Amygdala (tissue), 56 donors: ENCODE measurements around the gene UXS1.
A peak's percentile ranks its signal among the peaks of the same experiment; 100 is the strongest.

ENCODE experiments used
- DNase-seq, 56 donors: peaks; one replicate each; lab custom pipeline; 2025; lab: John Stamatoyannopoulos, UW

The UXS1 gene

DNA sequence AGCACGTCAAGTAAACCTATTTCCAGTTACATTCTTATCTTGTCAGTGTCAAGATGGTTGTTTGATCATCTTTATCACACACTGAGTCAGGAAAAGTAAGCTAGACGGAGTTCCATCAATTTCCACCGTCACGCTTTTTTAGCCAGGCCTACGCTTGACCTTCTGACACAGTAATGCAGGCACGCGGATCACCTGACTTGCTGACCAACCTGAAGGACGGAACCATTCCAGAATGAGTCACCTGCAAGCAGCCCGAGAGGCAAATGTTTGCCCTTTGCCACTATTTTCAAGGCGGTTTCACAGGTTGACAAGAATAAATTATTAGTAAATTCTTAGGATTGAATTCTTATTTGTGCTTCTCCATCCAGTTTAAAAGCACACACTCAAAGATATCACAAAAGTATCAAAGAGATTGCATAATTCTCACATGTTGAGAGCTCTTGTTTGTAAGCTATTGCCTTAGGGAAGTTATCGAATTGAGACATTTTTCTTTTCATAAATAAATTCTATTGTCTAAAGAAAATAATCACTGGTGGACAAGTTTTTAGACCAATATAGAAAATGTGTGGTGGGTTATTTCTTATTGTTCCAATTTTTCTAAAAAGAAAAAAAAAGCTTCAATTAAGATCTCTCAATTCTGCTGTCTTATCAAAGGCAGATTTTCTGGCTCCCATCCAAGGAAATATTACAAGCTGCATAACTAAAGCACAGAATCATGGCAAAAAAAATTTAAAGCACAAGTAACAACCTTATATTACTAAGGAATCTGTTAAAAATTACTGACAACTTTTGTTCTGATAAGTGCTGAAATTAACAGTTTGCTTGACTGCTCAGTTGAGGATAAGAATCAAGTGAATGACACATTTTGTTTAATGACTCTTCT is 31.9 kb downstream of the UXS1 start:
- DNase-seq = no peak

DNA sequence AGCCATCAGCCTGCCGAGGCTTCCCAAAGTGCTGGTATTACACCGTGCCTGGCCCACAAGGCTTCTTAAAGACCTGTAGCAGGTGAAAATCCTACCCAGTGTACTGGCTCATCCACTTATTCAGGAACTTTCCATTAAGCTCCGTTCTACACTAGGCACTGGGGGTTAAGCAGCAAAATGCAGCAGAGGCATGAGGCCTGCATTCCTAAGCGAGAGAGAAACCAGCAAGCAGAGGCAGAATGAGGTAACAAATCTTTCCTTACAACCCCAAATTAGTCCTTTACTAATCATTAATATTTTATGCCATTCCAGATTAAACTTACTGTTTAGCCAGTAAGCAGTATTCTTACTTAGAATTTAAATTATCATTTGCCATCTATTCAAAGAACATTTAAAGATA is 32.8 kb downstream of the UXS1 start:
- no peak for DNase-seq

DNA sequence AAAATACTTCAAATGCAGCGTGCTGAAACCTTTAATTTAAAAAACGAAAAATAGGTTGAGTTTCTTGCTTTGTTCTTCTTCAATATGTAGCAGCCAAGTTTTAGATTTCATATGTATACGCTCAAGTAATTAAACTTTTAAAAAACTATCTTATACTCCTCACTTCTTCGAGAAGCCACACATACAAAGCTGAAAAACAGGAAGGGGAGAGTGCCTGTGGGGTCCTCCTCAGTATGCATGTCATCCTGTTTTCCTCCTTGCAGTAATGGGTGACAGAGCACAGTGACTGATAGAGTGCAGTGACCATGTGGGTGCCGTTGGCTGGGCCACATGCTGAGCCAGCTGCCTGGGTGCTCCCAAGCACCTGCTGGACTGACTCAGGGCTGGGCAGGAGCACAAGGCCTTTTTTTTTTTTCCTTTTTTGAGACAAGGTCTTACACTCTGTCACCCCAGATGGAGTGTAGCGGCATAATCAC is 33.3 kb downstream of the UXS1 start:
- DNase-seq = no peak

DNA sequence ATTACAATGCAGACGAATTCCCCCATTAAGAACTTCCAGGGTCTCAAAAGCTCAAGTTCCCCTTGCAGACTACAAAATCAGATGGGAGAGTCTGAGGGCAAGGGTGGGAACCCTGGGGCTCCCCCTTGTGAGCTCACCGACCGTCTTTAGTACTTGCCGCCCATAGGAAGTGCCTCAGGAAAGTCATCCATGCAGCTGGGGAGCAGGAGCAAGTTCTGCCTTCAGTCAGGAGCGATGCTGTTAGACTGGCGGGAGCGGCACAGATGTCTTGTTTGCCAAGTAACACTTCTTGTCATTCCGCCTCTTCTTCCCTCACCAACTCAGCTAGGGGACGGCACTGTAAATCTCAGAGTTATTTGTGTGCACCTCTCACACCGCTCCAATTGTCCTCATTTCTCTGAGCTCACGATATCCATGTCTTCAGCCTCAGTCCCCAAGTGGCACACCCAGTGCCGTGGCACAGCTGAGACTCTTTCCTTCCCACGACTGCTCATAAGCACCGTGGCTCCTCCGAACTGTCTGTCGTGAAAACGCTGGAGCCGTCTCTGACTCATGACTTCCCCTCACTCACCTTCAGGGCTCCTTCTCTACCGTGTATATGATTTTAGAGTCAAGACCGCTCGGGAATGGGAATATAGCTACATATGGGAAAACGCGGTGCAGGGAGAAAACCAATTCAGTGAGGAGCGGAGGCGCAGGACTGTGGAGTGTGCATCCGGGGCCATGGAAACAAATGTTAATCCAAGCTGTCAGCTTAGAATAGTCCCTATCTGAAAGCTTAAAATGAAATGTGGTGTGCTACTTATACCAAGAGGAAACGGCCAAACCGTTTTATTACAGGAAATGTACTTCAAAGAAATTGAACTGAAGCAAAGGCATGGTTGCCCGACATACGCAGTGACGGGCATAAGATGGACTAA is 34.0 kb downstream of the UXS1 start:
- peak in 13 of 56 donors; percentile 4 to 52 (median 24) for DNase-seq

DNA sequence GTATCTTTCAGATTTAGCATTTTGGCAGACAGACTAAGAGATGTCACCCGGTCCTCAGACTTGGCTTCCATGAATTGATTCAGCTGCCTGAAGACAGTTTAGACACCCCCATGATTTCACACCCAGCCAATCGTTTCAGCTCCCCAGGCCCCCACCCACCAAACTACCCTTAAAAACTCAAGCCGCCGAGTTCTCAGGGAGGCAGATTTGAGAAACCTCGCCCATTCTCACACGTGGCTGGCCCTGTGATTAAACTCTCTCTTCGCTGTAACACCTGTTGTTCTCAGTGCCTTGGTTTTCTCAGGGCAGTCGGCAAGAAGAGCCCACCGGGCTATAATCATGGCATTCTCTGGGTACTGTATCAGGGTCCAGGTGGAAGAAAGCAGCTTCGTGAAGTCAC is 35.2 kb downstream of the UXS1 start:
- DNase-seq = no peak

DNA sequence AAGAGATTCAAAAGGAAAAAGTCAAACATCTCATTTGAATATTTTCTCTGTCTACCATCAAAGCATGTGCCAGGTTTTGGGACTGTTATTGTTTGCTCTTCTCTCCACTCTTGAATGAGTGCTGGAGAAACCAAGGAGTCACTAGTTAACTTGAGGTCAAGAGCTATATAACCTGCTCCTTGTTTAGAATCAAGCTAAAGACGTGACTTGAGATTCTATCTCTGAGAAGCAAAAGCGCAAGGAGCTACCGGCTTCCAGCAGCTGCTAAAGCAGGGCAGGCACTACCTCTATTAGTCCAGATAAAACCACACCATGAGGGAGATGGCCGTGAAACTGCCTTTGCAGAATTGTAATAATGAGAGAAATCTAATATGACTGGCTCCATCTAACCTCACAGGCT is 36.0 kb downstream of the UXS1 start:
- DNase-seq = no peak

DNA sequence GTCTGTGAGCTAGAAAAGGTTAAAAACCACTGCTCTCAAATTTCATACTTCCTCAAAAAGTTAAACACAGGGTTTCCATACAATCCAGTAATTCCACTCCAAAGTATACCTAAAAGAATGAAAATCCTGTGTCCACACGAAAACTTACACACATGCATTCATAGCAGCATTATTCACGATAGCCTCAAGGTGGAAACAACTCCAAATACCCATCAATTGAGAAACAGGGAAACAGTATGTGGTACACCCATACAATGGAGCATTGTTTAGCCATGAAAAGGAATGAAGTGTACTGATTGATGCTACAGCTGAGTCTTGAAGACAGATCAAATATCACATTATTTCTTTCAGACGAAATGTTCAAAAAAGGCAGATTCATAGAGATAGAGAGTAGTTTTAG is 36.7 kb downstream of the UXS1 start:
- no peak for DNase-seq

DNA sequence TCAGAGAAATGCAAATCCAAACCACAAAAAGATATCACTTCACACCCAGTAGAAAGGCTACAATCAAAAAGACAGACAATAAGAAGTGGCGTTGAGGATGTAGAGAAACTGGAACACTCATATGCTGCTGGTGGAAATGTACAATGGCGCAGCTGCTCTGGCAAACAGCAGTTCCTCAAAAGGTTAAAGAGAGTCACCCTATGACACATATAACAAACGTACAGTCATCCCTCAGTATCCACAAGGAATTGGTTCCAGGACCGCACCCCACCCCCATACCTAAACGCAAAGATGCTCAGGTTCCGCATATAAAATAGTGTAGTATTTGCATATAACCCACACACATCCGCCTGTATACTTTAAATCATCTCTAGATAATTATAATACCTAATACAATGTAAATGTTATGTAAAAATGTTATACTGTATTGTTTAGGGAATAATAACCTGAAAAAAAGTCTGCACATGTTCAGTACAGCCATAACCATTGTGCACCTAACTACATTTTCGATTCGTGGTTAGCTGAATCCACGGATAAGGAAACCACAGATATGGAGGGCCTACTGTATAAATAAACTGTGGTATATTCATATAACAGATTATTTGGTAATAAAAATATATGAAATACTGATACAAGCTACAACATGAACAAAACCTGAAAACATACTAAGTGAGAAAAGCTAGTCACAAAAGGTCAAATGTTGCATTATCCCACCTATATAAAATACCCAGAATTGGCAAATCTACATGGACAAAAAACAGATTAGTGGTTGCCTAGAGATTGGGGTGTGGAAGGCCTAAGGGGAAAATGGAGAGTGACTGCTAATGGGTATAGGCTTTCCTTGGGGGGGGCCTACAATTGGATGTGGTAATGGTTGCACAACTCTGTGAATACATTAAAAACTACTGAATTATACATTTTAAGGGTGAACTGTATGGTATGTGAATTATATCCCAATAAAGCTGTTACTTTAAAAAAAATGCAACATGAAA is 37.5 kb downstream of the UXS1 start:
- no peak for DNase-seq

DNA sequence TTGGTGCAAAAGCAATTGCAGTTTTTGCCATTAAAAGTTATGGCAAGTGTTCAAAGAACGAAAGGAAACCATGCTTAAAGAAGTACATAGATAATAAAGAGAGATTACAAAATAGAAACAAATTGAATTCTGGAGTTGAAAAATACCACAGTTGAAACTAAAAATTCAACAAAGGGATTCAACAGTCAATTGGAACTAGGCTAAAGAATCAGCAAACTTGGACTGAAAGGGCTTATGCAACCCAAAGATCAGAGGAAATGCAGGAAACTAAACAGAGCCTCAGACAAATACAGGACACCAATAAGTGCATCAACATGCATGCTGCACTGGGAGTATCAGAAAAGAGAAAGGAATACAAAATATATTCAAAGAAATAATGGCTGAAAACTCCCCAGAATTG is 40.3 kb downstream of the UXS1 start:
- DNase-seq = no peak

DNA sequence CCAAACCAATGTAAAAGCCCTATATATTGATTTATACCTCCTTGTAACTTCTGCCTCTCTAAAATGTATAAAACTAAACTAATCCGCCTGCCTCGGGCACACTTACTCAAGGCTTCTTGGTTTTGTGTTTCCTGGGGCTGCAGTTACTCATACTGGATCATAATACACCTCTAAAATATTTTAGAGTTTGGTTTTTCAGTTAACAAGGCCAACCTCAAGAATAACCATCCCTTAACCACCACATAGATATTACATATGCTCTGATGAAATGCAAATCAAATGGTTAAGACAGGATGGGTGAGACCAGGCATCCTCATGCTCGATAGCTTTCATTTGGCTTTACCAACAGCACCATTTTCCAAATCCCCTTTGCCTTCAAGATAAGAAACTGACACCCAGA is 46.4 kb downstream of the UXS1 start:
- DNase-seq = no peak

DNA sequence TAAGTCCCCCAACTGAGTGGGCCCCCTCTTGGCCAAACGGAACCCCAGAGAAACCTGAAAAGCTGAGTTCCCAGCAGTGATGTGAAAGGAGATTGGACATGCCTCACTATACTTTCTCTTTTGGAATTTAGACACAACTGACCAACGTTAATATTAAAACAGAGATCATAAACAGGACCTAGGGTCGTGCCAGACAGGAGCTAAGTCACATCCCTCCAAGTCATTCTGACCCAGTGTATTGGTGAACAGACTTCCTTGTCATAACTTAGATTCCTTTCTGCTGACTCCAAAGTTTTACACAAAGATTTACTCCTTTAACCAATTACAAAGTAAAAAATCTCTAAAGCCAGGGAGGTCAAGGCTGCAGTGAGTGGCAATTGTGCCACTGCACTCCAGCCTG is 46.9 kb downstream of the UXS1 start:
- no peak for DNase-seq

DNA sequence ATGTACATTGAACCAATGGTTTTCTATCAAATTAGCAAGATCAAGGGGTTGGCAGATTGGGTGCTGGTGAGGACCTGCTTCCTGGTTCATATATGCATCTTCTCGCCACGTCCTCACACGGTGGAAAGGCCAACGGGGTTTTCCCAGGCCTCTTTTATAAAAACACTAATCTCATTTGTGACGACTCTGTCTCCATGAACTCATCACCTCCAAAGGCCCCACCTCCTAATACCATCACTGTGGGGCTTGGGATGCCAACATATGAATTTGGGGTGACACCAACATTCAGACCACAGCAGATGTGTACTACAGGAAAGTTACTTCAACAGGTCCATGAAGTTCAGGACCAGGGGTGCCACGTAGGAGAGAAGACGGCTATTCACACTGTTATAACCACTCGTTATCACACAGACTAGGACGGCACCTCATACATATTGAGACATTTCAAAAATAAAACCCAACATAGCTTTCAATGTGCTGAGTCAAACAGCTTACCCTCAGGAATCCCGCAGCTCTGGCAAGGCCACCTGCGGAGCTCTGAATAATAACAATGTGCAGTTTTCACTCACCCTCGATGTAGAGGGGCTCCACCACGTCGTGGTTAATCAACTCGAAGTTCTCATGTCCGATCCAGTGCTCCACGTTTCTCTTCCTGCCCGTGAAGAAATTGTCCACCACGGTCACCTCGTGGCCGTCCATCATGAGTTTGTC is 49.3 kb downstream of the UXS1 start:
- DNase-seq = no peak

DNA sequence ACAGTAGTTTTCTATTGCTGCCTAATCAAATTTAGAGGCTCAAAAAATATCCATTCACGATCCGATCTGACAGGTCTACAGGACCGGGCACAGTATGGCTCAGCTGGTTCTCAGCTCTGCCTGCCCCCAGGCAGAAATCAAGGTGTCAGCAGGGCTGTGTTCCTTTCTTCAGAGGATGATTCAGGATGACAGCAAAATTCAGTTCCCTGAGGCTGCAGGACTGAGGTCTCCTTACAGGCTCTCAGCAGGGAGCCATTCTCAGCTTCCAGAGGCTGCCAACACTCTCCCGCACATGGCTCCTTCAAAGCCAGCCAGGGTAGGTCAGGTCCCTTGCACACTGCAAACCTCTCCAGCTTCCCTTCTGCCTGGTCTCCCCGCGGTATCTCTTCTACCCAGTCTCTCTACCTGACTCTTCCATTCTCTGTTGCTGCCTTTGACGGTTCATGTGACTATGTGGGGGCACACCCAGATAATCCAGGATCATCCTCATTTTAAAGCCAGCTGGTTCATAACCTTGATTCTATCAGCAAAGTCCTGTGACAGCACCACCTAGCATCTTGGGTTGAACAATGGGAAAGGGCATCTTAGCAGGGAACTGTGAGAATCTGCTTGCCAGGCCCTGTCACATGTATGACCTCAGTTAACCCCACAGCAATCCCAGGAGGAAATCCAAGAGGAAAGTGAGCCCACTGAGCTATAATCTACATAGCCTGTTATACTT is 50.4 kb downstream of the UXS1 start:
- no peak for DNase-seq

DNA sequence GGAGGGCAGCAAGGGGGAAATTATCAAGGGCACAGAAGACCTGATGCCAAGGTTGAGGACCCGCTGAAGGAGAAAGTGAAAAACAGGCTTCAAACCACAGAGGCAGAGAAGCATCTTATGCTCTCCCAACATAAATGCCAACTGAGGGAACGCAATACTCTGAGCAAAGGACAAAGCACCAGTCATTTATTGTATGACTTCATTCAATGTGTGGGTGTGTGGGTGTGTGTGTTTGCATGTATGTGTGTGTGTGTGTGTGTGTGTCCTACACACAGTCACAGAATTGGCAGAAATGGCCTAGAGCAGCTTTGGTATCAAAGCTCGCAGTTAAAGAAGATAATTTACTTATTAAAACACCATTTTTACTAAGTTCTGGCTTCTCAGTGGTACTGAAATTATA is 51.4 kb downstream of the UXS1 start:
- DNase-seq = peak in 3 of 56 donors; percentile 2 to 14 (median 8)

DNA sequence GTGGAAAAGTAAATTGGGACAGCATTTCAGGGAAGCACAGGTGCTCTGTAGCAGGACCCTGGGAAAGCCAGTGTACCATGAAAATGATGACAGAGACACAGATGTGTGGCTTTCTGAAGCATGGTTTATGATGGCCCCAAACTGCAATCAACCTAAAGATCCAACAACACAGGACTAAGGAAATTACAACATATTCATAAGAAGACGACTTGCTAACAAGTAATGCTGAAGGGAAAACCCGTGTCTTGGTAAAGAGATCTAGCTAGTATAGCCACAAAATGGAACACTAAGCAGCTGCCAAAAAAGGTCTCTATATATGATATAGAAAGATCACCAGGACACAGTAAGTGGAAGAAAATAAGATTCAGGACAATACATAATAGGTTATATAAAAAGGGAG is 53.2 kb downstream of the UXS1 start:
- no peak for DNase-seq

DNA sequence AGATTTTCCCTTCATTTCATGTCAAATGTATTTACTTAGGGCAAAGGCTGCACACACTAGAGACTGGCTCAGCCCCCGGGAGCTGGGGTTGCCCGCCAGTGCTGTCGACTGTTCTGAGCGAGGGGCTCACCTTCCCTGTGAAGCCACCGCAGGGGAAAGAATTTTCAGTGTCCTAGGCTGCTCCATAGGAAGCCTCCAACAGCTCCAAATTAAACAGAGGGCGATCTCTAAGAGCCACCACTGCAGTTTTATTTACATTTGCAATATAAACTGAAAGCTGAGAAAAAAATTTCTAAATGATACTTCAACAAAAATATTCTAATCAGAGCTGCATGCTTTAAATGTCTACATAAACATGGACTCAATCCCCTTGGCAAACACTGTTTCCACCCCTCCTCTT is 54.0 kb downstream of the UXS1 start:
- no peak for DNase-seq

DNA sequence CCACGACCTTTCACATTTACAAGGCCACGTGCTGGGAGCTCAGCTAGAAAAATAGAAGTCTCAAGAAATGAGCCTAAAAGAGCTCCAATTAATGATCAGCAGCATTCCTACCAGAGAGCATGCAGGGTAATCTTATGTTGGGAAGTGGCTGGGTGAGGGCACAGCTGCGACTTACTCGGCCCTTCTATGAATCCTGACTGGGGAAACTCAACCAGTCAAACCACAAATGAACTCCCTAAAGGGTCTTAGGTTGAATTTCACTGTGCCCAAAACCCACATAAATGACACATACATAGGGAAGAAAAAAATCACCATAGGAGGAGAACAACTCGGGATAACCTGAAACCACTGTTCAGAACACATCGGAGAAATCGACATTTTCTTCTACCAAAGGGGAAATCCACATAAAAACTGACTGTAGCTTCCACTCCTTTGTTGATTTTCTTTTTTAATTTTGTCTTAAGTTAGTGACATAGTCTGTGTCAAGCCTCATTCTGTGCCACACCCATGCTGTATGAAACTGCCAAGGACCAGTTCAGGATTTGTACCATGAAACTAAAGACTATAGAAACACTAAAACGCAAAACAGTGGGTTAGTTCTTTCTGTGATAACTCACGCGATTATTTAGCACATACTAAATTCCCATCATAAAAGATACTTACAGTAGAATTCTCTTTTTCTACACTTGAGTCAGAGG is 54.7 kb downstream of the UXS1 start:
- no peak for DNase-seq

DNA sequence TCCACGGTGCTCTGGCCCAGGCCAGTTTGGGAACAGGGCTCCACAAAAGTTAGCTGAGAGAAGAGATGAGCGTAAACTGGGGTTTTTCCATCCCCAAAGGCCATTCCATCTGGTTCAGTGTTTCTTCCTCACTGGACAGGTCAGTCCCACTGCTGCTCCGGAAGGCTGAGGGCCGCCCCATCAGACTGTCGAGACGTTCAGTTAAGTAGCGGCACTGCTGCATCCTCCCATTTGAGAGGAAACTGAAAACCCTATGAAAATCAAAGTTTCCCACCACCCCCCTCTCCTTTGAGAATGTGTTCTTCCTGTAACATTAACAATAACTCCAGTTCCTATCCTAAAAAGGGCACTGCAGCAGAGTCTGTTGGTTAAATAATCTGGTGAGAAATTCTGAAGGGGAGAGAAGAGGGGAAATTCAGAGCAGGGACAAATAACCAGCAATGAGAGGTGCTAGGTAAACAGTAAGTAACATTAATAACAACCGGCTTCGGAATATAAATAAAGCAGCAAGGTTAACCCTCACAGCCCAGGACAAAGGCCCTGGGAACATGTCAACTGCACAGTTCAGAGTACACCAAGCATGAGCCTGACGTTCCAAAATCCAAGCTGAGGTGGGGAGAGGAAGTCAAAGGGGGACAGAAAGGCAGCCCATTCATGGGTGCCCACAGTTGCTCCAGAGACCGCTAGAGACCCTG is 55.4 kb downstream of the UXS1 start:
- no peak for DNase-seq
